Islet precursor cell (in vitro differentiated cells): ENCODE results near the gene CPSF4L.

ENCODE experiments used
- DNase-seq: peaks from one replicate; pipeline ENCODE4 v3.0.0-alpha.2; 2018

Gene CPSF4L

DNA sequence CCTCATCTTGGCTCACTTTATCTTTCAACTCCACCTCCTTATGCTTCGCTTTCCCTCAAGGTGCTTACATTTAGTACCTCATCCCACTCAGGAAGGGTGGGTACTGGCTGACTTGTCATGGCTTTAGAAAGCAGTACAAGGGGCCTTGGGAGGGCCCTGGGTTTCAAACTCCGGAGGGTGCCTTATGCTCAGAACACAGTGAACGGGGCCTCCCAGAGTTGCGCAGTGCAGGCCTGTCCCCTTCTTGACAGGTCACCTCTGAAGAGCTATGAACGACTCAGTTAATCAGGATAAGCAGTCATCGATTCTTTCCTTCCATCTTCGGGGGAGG, 62.8 kb downstream of the CPSF4L start:
- no peak for DNase-seq
